Stimulated activated CD4-positive, alpha-beta T cell treated with anti-CD3 and anti-CD28 coated beads, Interleukin-4, amount 100 ng/mL, for 48 hours (primary cell): ENCODE measurements around the gene NUMB.
"Not testable (repeated sequence)": the region's sequence is repeated elsewhere in the genome, so short reads cannot be mapped to it uniquely, and the experiment has no call there.

Experiments
- DNase-seq, 2 donors: peaks; one replicate each; pipeline ENCODE4 v3.0.0-alpha.2; 2020; ENCODE audit warnings: low read depth in 2 of 2

Gene NUMB

GRCh38 chr14:73359445-73359844 is 98.9 kb downstream of the NUMB start:
- DNase-seq = no peak

GRCh38 chr14:73358187-73358586 is 100.2 kb downstream of the NUMB start:
- DNase-seq = no peak

- not testable (repeated sequence) for DNase-seq
Measured at GRCh38 chr14:73349091-73349490, 109.3 kb downstream of the NUMB start.

GRCh38 chr14:73344319-73344718 is 114.0 kb downstream of the NUMB start:
- DNase-seq = no peak

- no peak for DNase-seq
Measured at GRCh38 chr14:73342670-73343069, 115.7 kb downstream of the NUMB start.

GRCh38 chr14:73339846-73340595 is 118.3 kb downstream of the NUMB start:
- DNase-seq = no peak

- no peak for DNase-seq
Measured at GRCh38 chr14:73339206-73339605, 119.1 kb downstream of the NUMB start.

- no peak for DNase-seq
Measured at GRCh38 chr14:73338551-73338950, 119.8 kb downstream of the NUMB start.

- no peak for DNase-seq
Measured at GRCh38 chr14:73333031-73333430, 125.3 kb downstream of the NUMB start.

- no peak for DNase-seq
Measured at GRCh38 chr14:73325630-73326299, 132.6 kb downstream of the NUMB start.

GRCh38 chr14:73325063-73325462 is 133.3 kb downstream of the NUMB start:
- no peak for DNase-seq

- no peak for DNase-seq
Measured at GRCh38 chr14:73324533-73324932, 133.8 kb downstream of the NUMB start.

GRCh38 chr14:73323896-73324399 is 134.4 kb downstream of the NUMB start:
- no peak for DNase-seq

GRCh38 chr14:73313151-73313550 is 145.2 kb downstream of the NUMB start:
- DNase-seq = no peak

- no peak for DNase-seq
Measured at GRCh38 chr14:73312687-73313086, 145.7 kb downstream of the NUMB start.

GRCh38 chr14:73311708-73312030 is 146.7 kb downstream of the NUMB start:
- no peak for DNase-seq

- not testable (repeated sequence) for DNase-seq
Measured at GRCh38 chr14:73309207-73309606, 149.1 kb downstream of the NUMB start.

GRCh38 chr14:73307261-73307660 is 151.1 kb downstream of the NUMB start:
- no peak for DNase-seq

GRCh38 chr14:73305499-73305898 is 152.8 kb downstream of the NUMB start:
- DNase-seq = no peak

GRCh38 chr14:73295198-73295796 is 163.0 kb downstream of the NUMB start:
- no peak for DNase-seq

GRCh38 chr14:73293782-73294781 is 164.3 kb downstream of the NUMB start:
- DNase-seq = no peak

GRCh38 chr14:73290279-73290678 is 168.1 kb downstream of the NUMB start:
- no peak for DNase-seq
